HG03060 (cell line): ENCODE measurements around the gene CIDEB.

Experiments
- ATAC-seq: cut with Tn5 transposase; IDR thresholded peaks from one replicate; pipeline ENCODE4 v1.9.1; 2021; ENCODE audit warnings: low read depth, moderate number of reproducible peaks; ENCODE audit not compliant: unreplicated experiment

CIDEB gene

DNA sequence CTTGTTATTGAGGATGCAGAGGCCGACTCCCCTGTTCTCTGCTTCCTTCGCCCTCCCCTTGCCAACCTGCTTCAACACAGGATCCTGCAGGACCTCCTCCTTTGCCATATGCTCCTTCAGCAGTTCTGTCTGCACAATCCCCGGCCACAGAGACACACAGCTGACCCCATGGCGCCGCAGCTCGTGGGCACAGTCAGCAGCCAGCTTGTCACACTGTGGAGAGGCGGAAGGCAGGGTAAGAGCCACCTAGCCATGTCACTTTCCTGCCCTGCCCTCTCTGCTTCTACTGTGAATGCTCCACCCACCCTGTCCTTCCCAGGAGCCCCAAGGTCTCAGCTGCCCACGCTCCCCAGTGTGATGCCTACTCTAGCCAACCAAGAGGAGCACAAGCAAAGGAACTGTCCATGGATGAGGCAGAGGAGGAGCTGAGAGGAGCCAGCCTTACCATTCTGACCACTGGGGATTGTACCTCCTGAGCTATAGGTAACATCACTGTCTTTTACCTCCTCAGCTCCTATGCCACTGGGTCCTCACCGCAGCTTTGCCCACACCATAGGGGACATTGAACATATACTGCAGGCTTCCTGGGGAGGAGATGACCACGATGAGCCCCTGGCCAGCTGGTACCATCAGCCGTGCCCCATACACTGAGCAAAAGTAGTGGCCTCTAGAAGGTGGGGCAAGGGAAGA is 15.5 kb downstream of the CIDEB start:
- ATAC-seq = no peak

DNA sequence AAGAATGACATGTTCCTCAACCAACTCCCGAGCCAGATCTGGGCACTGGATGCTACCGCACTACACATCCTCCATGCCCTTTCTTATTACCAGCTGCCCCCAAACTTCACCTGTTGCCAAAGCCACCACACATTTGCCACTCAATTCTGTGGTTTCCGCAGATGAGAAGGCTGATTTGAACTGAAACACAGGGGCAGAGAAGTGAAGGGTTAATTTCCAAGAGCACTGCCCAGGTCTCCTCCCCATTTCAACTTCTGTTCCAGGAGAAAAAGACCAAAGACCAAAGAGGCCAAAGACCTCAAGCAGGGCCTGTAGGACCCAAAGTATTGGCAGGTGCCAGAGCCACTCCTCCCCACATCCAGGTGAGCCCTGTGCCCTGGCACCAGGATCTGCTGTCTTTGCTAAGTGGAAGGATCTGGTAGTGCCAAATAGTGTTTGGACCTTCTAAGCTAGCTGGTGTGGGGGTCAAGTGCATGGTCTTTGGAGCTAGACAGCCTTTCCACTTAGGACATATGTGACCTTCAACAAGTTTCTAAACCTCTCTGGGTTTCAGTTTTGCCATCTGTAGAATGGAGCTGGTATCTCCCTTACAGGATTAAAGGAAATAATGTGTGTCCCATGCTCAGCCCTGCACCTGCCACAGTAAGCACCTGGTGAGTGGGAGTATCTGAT is 16.2 kb downstream of the CIDEB start:
- no peak for ATAC-seq

DNA sequence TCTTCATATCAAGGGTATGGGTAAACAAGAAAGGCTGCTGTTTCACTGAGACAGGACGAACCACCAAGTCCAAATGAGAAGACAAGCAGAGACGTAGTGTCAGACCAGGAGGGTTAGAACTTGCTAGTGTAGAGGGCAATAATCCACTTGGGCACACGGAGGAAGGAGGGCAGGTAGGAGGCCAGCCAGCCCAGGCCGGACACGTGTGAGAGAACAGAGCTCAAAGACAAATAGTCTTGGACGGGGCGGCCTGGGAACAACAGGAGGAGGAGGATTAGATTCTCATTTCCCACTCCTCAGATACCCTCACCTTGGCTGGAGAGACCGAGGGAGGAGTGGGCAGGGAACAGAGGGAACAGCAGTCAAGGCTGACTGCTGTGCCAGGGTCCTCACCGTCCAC is 17.0 kb downstream of the CIDEB start:
- no peak for ATAC-seq

DNA sequence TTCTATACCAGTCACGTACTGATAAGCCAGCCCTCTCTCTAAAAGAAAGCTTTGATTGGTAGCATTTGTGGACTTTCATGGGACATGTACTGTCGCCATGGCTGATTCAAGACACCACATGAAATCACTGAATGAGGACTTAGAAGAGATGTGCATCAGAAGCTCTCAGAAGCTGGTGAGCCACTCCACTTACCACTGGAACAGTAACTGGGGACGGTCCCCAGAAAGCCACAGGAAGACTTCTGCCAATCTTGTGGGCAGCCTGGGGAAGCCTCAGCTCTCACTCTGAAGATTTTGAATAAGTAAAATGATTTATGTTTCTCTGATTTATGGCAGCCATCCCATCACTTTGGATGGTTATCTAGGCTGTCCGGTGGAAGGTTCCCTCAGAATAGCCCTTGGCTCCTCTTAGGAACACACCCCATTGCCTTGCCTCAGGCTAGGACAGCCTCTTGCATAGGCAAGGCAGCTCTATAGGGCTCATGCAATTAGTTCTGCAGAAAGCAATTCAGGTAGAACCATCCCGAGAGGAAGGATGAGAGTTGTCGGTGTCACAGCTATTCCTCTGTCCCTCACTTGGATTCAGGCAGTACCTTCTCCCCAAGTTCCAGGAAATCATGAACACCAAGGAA is 18.0 kb downstream of the CIDEB start:
- peak; percentile 59 for ATAC-seq

DNA sequence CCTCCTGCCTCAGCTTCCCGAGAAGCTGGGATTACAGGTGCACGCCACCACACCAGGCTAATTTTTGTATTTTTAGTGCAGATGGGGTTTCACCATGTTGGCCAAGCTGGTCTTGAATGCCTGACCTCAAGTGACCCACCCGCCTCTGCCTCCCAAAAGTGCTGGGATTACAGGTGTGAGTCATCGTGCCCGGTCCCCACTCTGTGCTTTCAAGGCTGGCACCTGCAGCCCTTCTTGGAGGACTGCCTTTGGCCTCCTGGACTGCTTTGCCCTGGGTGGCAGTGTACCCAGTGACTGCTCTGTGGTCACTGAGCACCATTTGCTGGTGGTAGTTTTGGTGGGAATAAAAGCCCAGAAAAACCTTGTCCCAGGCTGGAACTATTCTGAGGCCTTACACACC is 20.8 kb downstream of the CIDEB start:
- no peak for ATAC-seq

DNA sequence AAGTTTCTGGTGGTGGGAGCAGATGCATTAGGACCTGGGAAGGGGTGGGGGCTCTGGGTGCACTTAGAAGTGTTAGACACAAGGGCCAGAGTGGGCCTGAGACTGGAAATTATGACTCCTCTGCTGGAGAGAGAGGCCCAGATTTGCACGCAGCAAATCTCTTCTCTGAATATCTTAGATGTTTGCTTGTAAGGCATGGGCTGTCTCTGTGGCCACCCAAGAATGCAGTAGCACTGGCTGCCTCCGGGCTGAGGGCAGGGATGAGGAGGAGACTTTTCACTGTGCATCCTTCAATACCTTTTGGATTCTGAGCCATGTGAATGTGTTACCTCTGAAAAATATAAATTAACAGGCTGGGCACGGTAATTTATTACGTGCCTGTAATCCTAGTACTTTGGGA is 22.4 kb downstream of the CIDEB start:
- ATAC-seq = no peak

DNA sequence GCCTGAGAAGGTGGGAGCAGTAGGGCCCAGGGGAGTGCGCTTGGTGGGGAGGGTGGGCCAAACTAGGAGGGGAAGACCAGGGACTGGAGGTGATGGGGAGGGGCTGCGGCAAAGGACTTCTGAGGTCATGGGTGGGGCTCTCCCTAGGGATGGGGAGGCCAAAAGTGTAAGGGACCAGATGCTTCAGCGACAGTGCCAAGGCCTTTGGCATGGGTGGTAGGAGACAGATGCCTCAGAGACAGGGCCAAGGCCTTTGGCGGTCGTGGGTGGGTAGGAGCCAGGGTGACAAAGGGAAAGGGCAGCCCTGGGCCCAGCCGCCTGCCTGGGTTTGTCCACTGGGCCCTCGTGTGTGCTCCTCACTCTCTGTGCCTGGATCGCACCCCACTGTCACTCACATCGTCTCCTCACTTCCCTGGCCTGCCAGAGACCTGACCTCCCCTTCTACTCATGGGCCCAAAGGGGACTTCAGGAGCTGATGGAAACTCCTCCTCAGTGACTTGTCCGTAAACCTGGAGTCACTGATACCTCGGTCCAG is 23.2 kb downstream of the CIDEB start:
- ATAC-seq = no peak

DNA sequence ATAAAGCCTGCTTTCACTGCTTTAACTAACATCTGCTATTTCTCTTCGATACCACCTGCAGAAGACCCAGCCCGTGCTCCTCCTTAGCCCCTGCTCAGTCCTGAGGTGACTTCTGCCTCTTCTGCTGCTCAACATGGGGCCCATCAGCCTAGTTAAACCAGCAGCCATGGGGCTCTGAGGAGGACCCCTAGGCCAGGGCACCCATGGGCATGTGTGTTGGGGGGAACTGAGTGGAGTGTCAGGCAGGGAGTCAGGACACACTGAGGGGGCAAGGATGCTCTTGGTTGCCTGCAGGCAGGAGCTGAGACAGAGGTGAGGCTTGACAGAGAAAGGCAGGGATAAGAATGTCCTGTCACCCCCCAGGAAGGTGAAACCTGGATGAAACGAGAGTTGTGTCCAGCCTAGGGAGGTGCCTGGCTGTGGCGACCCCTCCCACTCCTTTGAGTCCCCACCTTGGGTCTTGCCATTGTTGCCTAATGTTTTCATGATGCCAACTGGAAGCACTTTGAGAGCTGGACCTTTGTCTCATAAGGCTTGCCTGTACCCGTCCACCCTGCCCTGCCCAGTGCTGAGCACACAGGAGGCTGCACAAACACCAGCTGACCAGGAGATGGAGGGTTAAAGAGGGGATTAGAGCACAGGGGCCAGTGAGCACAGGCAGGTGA is 23.8 kb downstream of the CIDEB start:
- no peak for ATAC-seq

DNA sequence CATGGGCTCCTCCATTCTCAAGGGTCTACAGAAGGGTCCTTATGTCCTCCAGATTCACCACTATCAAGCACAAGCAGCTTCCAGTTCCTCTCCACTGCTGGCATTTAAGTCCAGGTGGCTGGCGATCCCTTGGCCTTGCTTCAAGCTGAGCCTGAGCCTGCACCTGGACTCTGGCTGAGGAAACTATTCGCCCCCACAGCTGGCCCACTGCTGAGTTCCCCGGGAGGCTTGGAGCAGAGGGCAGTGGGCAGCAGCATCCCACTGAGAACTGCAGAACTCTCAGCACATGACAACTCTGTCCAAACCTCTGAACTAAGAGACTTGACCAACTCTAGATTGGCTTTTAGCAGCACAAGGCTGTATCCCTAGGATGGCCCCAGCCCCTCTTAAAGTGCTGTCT is 25.0 kb downstream of the CIDEB start:
- no peak for ATAC-seq

DNA sequence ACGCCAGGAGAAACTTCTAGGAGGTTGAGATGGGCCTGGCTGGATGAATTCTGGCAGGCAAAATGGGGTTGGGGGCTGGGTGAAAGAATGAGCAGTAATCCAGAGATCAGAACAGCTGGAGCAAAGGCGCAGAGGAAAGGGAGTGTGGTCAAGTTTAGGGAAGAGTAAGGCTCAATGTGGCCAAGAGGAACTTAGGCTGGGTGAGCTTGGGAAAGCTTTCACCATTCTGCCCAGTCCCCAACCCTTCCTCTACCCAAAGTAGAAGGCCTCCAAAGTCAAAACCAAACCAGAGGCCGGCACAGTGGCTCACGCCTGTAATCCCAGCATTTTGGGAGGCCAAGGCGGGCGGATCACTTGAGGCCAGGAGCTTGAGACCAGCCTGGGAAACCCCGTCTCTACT is 26.1 kb downstream of the CIDEB start:
- no peak for ATAC-seq

DNA sequence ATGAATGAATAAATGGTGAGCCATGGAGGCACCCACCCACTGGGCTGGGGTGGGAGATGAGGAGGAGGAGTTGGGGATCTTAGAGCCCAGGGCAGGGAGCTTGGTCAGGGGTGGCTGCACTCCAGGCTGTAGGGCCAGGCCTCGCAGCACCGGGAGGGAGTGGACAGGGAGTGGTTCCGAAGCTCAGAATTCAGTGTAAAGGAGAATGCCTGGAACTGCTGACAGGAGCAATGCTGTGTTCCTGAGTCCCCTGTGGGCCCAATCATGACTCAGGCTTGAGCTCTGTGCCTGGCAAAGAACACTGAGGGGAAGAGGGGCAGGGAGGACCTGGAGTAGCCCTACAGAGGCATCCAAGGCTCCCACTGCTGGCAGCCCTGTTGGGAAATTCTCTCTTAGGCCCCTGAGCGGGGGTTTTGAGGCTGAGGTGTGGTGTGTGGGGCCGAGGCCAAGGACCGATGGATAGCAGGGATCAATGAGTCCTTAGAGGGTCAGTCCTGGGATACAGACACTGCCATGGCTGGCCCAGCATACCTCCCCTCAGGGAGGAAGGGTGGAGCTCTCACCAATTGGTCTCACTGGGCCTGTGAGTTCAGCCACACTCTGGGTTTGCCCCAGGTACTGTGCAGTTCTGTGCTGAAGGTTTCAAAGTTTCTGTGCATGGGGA is 26.8 kb downstream of the CIDEB start:
- ATAC-seq = no peak

DNA sequence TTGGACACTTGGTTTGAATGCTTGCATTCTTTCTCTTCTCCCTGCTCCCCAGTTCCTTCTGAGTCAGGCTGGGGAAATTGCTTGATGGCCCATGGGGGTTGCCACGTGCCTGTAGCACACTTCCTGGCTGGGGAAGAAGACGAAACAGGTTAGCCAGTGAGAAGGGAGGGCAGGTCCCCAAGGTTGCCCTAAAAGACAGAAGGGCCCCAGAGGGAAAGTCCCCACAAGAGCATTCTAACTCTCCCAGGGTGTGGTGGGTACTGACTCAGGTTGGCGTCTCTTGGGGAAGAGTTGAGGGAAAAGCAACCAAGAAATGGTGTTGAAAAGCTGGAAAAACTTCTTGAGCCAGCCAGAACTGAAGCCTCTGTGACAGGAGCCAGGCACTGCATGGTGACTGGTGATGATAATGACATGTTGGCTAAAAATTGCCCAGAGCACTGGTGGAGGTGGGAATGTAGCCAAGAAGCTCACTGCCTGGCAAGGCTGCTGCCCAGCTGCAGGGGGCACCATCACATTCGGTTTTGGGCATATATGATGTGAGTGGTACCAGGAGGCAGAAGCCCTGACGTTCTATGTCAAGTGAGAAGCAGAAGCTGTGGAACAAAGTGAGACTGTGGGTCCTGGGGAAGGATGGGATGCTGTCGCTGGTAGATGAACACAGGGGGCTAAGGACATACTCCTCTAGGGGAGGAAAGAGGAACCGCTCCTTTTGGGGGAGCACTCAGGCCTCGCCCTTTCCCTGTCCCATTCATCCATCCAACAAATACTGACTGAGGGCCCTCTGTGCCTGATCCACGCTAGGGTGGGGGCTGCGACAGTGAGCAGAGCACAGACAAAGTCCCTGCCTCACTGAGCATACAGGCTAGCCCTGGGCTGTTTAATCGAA is 28.2 kb downstream of the CIDEB start:
- no peak for ATAC-seq

DNA sequence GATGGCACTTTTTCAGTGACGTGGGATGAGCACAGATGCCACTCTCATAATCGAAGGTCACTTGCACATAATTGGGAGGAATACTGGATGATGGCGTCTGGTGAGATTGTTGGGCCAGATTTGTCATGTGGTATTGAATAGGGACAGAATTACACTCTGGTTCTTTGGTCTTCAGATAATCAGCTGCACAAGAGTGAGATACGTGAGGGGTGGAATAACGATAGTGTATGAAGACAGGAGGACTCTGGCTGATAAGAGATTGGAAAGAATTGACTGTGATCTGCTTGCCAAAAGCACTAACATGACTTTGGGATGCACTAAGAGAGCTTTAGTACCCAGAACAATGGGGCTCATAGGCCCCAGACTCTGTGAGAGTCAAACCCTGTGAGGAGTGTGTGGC is 29.4 kb downstream of the CIDEB start:
- ATAC-seq = no peak

DNA sequence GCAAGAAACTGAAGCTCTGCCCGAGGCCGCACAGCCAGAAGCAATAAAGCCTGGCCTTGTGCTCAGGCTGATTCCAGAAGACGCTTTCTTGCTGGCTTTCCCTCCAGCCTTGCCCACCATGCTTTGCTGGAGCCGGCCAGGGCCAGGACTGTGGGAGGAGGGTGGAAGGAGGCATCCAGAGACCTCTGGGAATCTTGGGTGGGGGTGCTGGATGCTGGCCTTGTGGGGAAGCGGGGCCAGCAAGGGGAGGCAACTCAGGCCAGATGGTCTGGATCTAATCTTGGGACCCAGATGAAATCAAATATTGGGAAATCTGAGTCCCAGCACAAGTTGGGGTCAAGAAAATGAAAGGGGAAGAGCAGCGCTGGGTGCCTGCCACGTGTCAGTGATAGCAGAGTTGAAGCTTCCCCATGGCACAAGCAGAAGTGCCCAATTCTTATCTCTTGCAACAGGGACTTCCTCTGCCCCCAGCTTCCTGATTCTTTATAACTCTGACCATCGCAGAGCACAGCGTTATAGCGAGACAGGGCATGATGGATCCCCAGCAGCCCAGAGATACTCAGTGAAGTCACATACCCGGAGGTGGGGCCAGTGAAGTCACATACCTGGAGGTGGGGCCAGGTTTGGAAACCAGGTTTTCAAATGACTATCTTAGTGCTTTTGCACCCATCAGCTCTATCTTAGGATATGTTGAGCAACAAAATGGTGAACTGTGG is 30.0 kb downstream of the CIDEB start:
- no peak for ATAC-seq

DNA sequence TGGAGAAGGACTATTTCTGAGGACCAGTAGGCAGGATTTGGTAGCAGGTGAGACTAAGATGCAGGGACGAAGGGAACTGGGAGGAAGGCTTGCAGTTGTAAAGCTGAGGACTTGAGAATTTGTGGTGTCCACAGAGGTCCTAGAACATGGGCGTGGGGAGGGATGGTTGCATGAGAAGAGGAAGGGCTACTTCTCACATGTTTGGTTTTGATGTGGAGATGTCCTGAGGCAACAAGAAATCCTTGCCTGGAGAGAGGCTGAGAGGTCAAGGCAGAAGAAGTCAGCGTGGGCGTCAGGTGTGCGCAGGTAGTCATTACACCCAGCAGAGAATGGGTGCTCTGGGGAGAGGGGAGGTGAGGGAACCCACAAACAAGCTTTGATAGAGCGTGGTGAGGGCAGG is 30.7 kb downstream of the CIDEB start:
- ATAC-seq = no peak

DNA sequence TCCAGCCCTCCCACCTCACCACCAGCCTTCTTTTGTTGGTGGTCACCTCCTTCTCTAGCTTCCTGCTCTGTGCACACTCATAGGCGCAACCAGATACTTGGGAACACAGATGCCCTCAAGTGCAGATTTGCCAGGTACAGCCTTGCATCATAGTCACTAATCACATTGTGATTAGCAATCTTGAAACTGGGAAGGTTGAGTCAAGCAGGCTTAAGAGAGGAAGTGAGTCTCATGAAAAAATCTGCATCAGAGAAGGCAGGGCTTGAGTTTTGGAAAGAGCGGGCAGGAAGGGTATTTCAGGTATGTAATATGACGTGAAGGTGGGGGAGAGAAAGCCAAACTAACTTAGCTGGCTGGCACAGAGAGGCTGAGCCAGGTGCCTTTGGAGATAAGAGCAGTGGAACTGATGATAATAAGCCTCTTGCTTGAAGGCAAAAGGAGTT is 33.7 kb downstream of the CIDEB start:
- peak; percentile 40 for ATAC-seq

DNA sequence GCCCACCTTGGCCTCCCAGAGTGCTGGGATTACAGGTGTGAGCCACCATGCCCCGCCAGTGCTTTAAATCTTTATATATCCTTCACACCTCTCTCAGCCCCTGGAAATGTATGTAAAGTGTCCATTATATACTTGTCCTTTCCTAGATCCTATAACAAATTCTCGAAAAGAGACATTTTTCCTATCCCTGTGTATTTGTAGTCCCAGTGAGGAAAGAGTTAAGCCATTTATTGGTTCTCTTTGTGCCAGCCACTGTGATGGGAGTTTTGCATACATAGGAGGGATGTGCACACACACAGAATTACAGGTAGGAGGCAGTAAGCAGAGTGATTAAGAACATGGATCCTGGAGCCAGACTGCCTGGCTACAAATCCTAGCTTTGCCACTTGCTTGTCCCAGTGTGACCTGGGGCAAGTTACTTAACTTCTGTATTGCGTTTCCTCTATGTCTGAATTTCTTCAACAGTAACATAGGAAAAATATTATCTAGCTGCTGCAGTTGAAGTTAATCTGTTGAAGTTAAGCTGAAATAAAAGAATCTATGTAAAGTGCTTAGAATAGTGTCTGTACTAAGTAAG is 34.3 kb downstream of the CIDEB start:
- ATAC-seq = no peak

DNA sequence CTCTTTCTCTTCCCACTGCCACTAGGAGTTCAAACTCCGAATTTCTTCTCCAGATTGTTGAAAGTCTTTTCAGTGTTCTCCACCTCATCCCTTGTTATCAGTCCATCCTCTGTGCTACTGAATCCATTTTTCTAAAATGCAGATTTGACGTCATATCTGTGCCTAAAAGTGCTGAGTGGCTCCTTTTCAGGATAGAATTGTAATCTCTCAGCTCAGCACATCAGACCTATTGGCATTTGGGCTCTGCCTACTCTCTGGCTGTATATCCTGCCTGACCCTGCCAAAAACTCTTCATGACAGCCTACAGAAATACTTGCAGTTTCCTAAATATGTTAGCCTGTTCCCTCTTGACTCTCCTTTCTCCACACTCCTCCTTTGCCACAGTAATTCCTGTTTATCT is 35.3 kb downstream of the CIDEB start:
- no peak for ATAC-seq

DNA sequence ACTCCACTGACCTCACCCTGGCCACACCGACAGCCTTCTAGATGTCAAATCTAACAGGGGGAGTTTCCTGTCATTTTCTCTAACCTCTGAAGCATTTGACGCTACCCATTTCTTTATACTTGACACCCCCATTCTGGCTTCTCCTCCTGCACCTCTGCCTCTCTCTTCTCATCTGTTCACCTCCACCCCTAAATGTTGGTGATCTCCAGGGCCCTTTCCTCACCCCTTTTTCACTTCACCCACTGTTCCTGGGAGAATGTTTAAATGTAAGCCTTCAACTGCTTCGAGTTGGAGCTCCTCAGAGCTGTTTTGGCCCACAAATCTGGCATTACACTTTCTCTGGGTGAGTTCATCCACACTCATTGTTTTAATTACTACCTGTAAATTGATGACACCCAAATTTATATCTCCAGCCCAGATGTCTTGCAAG is 35.9 kb downstream of the CIDEB start:
- ATAC-seq = no peak
